Activated T-helper 1 cell treated with Interleukin-2 at 50 U/mL for 16 hours (primary cell): ENCODE measurements around the gene RAMP3.
"Not testable (repeated sequence)": the region's sequence is repeated elsewhere in the genome, so short reads cannot be mapped to it uniquely, and the experiment has no call there.

Source experiments
- DNase-seq: peaks from one replicate; pipeline ENCODE4 v3.0.0-alpha.2; 2020; ENCODE audit warnings: low read depth

The RAMP3 gene

GRCh38 chr7:45196374-45196773, 38.8 kb downstream of the RAMP3 start:
- no peak for DNase-seq

GRCh38 chr7:45197461-45197860, 39.9 kb downstream of the RAMP3 start:
- DNase-seq = no peak

DNA sequence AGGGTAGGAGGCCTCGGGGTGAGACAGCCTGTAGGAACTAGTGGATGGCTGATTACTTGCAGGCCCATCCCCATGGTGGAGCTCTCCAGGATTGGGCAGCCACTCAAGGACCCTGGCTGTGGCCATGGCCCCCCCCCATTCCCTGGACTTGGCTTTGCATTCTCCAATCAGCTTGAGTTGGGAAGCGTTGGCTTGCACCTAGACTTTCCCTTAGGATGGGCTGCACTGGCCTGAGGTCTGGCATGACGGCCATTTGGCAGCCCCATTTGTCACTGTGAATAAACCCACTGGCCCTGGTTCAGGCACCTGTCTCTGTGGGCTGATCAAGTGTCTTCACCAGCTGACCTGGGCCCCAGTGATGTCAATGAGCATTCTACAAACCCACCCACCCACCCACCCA, 41.4 kb downstream of the RAMP3 start:
- no peak for DNase-seq

- DNase-seq = no peak
These were observed 41.9 kb downstream of the RAMP3 start for GRCh38 chr7:45199506-45199905.

DNA sequence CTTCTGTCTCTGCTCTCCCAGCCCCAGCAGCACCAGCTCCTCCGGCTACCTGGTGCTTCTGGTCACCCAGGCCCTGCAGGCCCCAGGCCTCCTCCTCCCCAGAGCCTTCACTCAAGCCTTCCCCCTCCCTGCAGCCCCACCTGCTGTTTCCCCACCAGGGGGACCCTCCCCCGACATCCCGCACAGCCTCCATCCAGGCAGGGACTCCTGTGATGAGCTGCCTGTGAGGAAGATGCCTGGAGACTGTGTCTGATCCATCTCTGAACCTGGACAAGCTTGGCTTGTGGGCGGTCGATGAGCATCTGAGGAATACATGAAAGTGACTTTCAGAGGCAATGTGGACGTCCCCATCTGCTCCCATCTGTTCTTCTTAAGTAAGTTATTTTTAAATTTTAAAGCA, 45.0 kb downstream of the RAMP3 start:
- DNase-seq = no peak

- no peak for DNase-seq
These were observed 45.4 kb downstream of the RAMP3 start for GRCh38 chr7:45203036-45203435.

DNA sequence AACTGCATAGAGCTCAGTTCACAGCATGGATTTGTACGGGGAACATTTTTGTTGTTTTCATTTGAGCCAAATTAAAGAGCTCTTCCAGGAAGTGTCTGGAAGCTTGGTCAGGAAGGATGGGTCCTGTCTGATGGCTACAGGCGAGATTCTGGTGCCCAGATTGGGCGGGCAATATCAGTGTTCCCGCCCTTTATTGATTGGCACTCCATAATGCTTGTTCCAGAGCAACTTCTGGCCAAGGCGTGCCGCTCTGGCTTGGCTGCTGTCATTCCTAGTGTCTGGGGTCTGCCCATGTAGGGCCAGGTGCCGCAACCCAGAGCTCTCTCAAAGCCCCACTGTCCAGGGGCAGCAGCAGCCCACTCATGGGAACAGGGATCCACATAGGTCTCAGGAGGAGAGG, 45.9 kb downstream of the RAMP3 start:
- no peak for DNase-seq

DNA sequence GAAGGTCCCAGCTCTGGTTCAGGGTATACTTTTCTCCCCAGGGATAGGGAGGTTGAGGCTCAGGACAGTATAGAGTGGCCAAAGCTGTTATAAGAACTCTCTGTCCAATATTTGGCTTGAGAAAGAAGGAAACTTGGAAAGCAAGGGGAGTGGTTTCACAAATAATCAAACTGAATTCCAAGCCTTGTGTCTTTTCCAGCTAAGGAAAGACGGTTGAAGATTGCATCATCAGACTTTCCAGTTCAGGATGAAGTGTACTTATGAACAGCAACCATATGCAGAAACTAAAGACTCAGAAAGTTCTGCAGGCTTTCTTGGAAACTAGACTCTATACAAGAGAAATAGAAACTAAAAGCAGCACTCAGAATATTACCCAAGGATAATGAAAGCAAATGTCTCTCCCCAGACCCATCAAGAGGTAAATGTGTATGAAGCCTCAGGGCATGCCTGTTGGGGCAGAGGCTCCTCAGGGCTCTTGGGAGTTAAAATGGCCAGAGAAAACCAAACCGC, 46.4 kb downstream of the RAMP3 start:
- no peak for DNase-seq

- not testable (repeated sequence) for DNase-seq
These were observed 48.7 kb downstream of the RAMP3 start for GRCh38 chr7:45206266-45206665.

DNA sequence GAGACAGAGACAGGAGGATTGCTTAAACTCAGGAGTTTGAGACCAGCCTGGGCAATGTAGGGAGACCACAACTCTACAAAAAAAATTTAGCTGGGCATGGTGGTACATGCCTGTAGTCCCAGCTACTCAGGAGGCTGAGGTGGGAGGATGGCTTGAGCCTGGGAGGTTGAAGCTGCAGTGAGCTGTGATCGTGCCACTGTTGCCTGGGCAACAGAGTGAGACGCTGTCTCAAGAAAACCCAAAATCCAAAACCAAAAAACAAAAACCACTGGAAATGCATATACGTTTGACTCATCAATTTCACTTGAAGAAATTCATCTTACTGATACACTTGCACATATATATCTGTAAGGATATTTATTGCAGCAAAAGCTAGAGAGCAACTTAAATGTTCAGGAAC, 52.3 kb downstream of the RAMP3 start:
- not testable (repeated sequence) for DNase-seq

- no peak for DNase-seq
These were observed 53.5 kb downstream of the RAMP3 start for GRCh38 chr7:45211066-45211465.

DNA sequence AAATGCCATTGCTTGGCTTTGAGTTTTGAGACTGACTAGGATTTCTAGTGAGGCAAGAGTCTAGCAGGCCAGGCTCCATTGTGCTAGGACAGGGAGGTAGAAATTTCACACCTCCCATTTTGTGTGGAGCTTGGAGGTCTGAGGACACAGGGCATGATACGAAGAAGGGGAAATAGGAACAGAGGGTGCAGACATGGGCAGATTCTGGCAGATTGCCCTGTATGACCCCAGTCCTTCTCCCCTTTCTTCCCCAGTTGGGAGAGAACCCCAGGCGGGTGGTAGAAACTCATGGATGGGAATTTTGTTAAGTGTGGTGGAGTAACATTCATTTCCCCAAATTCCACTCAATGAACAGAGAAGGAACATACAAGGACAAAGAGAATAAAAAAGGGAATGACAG, 54.4 kb downstream of the RAMP3 start:
- DNase-seq = no peak

DNA sequence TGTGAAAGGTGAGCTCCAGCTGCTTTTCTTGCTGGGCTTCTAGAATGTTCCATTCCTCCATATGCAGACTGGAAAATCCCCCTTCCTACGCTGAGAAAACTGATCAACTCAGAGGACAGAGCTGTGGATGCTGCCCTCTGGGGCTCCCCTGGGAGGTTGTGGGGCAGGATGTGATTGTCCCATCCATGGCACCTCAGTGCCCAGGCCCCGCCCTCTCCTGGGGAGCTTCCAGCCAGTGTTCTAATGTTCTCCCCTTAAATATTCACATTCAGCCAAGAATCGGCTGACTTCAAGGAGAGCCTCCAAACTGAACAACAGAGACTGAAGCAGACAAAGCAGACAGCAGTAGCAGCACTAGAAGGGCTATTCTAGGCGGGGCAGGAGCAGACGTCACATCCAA, 55.0 kb downstream of the RAMP3 start:
- no peak for DNase-seq

DNA sequence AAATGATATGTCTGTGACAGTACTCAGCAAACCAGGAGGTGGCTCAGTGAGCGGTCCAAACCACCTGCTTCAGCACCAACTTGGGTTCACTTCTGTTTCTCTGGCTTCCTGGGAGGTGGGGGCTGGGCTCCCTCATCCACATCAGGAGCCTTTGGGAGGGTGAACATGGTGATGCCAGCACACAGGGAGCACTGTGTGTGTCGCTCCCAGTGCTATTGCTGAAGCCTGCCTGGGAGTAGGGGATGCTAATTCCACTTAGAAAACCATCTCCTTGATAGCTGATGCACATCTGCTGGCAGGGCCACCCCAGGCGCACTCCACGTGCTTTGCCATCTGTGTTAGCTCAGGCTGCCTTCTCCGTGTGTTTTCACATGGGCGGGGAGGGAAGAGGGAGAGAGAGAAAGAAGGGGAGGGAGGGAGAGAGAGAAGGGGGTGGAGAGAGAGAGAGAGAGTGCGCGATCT, 58.0 kb downstream of the RAMP3 start:
- DNase-seq = no peak

DNA sequence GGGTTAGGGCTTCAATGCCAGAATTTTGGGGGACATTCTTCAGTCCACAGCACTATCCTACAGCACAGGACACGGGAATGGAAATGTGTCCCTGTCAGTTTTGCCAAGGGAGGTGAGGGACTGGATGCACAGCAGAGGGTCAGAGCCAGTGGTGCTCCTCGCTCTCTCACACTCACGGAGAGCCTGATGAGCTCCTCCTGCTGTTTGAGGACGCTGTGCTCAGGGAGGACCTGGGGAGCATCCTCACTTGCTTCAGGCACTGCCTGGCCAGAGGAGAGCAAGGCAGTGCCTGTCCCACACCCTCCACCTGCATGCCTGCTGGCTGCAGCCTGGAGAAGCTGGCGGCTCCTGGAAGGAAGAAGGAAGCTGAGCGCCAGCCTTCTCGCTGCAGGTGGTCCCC, 58.6 kb downstream of the RAMP3 start:
- DNase-seq = no peak

GRCh38 chr7:45216622-45217165, 59.1 kb downstream of the RAMP3 start:
- DNase-seq = no peak

GRCh38 chr7:45217358-45217757, 59.8 kb downstream of the RAMP3 start:
- no peak for DNase-seq

- DNase-seq = no peak
These were observed 61.5 kb downstream of the RAMP3 start for GRCh38 chr7:45219130-45219529.

GRCh38 chr7:45219801-45220435, 62.3 kb downstream of the RAMP3 start:
- DNase-seq = no peak

DNA sequence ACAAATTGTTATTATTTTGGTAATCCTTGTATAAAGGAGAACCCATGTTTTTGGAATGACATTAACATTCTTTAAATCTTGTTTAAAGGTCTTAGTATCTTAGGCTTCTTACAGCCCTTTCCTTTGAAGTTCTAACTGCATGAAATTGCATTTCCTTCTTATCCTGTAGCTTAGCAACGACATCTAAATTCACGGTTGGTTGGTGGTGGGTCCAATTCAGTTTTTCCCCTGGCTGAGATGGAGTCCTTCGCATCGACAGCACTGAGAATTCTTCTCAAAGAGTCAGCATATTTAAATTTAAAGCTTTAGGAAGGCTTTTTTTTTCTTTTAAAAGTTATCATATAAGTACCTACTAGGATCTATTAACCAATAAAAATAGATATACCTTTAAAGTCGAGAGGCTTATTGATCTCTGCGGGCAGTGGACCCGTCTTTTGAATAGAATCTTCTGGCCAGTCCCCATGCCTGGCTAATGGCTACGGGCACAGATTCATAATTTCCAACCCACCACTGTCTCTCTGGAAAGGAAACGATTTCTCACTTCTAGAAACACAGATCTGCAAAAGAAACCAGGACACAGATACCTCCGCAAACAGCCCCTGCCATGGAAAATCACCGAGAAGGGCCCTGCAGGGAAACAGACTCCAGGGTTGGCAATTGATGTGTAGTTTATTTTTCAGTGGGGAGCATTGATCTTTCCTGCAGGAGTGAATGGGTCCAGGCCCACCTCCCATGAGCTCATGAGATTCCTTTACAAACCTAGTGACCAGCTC, 63.4 kb downstream of the RAMP3 start:
- no peak for DNase-seq

DNA sequence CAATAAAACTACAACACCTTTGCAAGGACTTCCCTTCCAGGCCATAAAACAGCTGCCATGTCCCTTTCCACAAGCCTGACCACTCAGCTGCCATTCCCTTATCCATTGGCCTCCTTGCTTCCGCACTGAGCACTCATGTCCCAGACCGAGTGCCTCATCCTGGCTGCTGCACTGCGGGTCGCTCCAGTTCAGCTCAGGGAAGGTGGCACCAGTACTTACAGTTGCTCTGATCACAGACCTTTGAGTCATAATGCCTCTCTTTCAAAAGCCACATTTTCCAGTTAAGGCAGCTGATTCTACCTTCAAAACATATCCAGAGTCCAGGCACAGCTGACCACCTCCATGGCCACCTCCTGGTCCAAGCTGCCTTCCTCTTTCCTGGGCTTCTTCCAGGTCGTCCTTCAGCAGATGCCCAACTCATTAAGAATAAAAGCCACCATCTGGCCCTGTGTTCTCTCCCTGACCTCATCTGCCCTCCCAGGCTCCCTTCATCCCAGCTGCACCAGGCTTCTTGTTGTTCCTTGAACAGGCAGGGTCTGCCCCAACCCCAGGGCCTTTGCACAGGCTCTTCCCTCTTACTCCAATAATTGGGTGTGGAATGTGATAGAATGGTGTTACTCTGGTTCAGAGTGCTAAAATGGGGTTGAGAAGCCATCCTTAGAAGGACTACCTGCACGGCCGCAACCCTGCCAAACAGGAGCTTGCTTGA, 64.5 kb downstream of the RAMP3 start:
- no peak for DNase-seq

GRCh38 chr7:45223078-45223477, 65.5 kb downstream of the RAMP3 start:
- no peak for DNase-seq
